HepG2 (cell line): Measurements from ENCODE around the gene NDC80. TPM values are rescaled to one million over a fixed set of nuclear protein-coding genes. Genes with fewer than 3 reads are reported as not detected.

Experiments used
- ATF4 ChIP-seq, 2 experiments: fragments of 450-650 bp in 1 of 2; sonication (generic) in 1 of 2; formaldehyde crosslinking; IDR thresholded peaks; 2 replicates each; pipeline versions ENCODE4 v1.5.0 to v1.8.0; 2020 to 2022; ENCODE audit warnings: mild to moderate bottlenecking in 1 of 2, missing genetic modification reagents in 1 of 2
- CEBPB ChIP-seq: IDR thresholded peaks from 2 replicates; pipeline ENCODE4 v1.6.1; 2011; ENCODE audit warnings: low read depth, low read length, improper control_type of control experiment, borderline replicate concordance
- CENPBD1 ChIP-seq: sonication (generic); formaldehyde crosslinking; IDR thresholded peaks from 2 replicates; pipeline ENCODE4 v1.8.0; 2022; ENCODE audit warnings: missing genetic modification reagents, low read depth, mild to moderate bottlenecking, borderline replicate concordance
- E2F2 ChIP-seq: sonication (generic); formaldehyde crosslinking; IDR thresholded peaks from 2 replicates; pipeline ENCODE4 v1.4.0; 2020; ENCODE audit warnings: missing genetic modification reagents, borderline replicate concordance
- MAFK ChIP-seq, 2 experiments: IDR thresholded peaks in 1 of 2; conservative IDR thresholded peaks in 1 of 2; 2 replicates each; pipeline ENCODE4 v1.6.1; 2011; ENCODE audit warnings: improper control_type of control experiment in 2 of 2, low read length in 2 of 2
- NCOA5 ChIP-seq: sonication (generic); formaldehyde crosslinking; IDR thresholded peaks from 2 replicates; pipeline ENCODE4 v1.4.0; 2020; ENCODE audit warnings: missing genetic modification reagents
- SETDB1 ChIP-seq: sonication (generic); formaldehyde crosslinking; IDR thresholded peaks from 2 replicates; pipeline ENCODE4 v1.5.1; 2020; ENCODE audit warnings: missing genetic modification reagents, mild to moderate bottlenecking, borderline replicate concordance
- ZNF674 ChIP-seq: sonication (generic); formaldehyde crosslinking; IDR thresholded peaks from 2 replicates; pipeline ENCODE4 v1.5.0; 2020; ENCODE audit warnings: low read depth, mild to moderate bottlenecking, missing genetic modification reagents
- polyA plus RNA-seq, 8 experiments: library from polyadenylated mRNA; depleted of rRNA in 3 of 8; stranded (reverse) in 7 of 8; unstranded in 1 of 8; fragments of >200 nt; fragmentation: Illumina TruSeq in 4 of 8; extraction: Trizol in 4 of 8; gene quantifications; 2 replicates each; pipeline versions ENCODE4 v1.2.1 to v1.2.3, GENCODE V29; 2011 to 2016; ENCODE audit warnings: low read depth in 4 of 8, missing spikeins in 1 of 8, mixed read lengths in 1 of 8; ENCODE audit not compliant: insufficient read depth in 1 of 8
- total RNA-seq, 5 experiments: library from RNA; depleted of rRNA; stranded (reverse); fragments of >200 nt; fragmentation: Illumina TruSeq; extraction: Trizol; gene quantifications; 2 replicates each; pipeline ENCODE4 v1.2.3, GENCODE V29; 2016; ENCODE audit warnings: low read depth in 1 of 5
- TF ChIP-seq, protein P1 (sequence below): IDR thresholded peaks from 2 replicates; pipeline ENCODE4 v1.6.1; 2016
- TF ChIP-seq, protein P2 (sequence below): sonication (generic); formaldehyde crosslinking; IDR thresholded peaks from 2 replicates; pipeline ENCODE4 v1.5.0; 2020; ENCODE audit warnings: mild to moderate bottlenecking, missing genetic modification reagents, borderline replicate concordance
- TF ChIP-seq, protein P3 (sequence below): sonication (generic); formaldehyde crosslinking; conservative IDR thresholded peaks from 2 replicates; pipeline ENCODE4 v1.8.0; 2022; ENCODE audit warnings: low read depth, missing genetic modification reagents

Gene NDC80
- total and polyA plus RNA-seq, 2 of the 13 experiments (the other 11 are each of a cell fraction or from before 2014, with no cell fraction given): 9.6 to 33.0 TPM

DNA sequence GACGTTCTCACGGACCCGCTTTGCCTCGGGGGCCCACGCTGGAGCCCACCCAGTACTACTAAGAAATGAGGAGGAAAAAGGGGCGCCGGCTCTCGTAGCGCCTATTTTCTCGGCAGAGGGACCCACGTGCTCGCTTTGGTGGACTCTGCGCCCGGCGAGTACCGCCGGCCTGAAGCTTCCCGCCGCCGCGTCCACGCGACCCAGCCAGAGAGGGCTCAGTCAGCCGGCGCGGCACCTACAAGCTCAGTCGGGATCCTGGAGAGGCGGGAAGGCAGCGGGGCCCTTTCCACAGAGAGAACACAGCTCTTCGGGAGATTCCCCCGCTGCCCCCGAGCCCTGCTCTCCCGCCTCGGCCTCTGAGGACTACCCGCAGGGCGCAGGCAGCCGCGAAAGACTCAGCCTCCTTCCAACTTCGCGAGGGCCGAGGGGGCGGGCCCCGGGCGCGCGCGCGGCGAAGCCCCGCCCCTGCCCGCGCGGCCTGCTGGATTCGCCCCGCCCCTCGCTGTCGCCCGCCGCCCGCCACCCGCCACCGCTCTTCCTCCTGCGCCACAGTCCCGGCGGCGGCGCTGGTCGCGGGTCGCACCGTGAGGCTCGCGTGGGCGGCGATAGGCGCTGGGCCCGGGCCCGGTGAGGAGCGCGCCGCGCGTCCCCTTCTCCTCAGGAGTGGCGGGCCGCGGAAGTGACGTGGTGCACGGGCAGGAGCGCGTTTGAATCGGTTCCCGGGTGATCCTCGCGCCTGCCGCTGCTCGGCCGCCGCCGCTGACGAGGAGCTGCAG lies 84.0 kb downstream of the NDC80 start, which contains the start of gene SMCHD1 (continued):
- TF ChIP-seq MAFK (conservative IDR thresholded peaks at IDR 0.05 in 1 of 2, IDR thresholded peaks at IDR 0.05 in 1 of 2; ENCODE audit: low read length in 2 of 2) (no peak), ATF4 (CRISPR knock-in tag; IDR thresholded peaks at IDR 0.05) (no peak; a peak in 1 of 4 replicates), ZNF674 (CRISPR knock-in tag) (peak; percentile 26; the same call in 1 of the 2 replicates), NCOA5 (CRISPR knock-in tag) (no peak), E2F2 (CRISPR knock-in tag) (peak; percentile 76; the same call in 1 of the 2 replicates), CENPBD1 (CRISPR knock-in tag) (no peak), CEBPB (no peak), SETDB1 (no peak)
- TF ChIP-seq, protein P1, sequence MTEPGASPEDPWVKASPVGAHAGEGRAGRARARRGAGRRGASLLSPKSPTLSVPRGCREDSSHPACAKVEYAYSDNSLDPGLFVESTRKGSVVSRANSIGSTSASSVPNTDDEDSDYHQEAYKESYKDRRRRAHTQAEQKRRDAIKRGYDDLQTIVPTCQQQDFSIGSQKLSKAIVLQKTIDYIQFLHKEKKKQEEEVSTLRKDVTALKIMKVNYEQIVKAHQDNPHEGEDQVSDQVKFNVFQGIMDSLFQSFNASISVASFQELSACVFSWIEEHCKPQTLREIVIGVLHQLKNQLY (CRISPR knock-in tag): 0 out of 2 replicates have a peak, but pooled peaks have one; percentile 52
- TF ChIP-seq, protein P2, sequence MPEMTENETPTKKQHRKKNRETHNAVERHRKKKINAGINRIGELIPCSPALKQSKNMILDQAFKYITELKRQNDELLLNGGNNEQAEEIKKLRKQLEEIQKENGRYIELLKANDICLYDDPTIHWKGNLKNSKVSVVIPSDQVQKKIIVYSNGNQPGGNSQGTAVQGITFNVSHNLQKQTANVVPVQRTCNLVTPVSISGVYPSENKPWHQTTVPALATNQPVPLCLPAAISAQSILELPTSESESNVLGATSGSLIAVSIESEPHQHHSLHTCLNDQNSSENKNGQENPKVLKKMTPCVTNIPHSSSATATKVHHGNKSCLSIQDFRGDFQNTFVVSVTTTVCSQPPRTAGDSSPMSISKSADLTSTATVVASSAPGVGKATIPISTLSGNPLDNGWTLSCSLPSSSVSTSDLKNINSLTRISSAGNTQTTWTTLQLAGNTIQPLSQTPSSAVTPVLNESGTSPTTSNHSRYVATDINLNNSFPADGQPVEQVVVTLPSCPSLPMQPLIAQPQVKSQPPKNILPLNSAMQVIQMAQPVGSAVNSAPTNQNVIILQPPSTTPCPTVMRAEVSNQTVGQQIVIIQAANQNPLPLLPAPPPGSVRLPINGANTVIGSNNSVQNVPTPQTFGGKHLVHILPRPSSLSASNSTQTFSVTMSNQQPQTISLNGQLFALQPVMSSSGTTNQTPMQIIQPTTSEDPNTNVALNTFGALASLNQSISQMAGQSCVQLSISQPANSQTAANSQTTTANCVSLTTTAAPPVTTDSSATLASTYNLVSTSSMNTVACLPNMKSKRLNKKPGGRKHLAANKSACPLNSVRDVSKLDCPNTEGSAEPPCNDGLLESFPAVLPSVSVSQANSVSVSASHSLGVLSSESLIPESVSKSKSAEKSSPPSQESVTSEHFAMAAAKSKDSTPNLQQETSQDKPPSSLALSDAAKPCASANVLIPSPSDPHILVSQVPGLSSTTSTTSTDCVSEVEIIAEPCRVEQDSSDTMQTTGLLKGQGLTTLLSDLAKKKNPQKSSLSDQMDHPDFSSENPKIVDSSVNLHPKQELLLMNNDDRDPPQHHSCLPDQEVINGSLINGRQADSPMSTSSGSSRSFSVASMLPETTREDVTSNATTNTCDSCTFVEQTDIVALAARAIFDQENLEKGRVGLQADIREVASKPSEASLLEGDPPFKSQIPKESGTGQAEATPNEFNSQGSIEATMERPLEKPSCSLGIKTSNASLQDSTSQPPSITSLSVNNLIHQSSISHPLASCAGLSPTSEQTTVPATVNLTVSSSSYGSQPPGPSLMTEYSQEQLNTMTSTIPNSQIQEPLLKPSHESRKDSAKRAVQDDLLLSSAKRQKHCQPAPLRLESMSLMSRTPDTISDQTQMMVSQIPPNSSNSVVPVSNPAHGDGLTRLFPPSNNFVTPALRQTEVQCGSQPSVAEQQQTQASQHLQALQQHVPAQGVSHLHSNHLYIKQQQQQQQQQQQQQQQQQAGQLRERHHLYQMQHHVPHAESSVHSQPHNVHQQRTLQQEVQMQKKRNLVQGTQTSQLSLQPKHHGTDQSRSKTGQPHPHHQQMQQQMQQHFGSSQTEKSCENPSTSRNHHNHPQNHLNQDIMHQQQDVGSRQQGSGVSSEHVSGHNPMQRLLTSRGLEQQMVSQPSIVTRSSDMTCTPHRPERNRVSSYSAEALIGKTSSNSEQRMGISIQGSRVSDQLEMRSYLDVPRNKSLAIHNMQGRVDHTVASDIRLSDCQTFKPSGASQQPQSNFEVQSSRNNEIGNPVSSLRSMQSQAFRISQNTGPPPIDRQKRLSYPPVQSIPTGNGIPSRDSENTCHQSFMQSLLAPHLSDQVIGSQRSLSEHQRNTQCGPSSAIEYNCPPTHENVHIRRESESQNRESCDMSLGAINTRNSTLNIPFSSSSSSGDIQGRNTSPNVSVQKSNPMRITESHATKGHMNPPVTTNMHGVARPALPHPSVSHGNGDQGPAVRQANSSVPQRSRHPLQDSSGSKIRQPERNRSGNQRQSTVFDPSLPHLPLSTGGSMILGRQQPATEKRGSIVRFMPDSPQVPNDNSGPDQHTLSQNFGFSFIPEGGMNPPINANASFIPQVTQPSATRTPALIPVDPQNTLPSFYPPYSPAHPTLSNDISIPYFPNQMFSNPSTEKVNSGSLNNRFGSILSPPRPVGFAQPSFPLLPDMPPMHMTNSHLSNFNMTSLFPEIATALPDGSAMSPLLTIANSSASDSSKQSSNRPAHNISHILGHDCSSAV (CRISPR knock-in tag): no peak
- TF ChIP-seq, protein P3, sequence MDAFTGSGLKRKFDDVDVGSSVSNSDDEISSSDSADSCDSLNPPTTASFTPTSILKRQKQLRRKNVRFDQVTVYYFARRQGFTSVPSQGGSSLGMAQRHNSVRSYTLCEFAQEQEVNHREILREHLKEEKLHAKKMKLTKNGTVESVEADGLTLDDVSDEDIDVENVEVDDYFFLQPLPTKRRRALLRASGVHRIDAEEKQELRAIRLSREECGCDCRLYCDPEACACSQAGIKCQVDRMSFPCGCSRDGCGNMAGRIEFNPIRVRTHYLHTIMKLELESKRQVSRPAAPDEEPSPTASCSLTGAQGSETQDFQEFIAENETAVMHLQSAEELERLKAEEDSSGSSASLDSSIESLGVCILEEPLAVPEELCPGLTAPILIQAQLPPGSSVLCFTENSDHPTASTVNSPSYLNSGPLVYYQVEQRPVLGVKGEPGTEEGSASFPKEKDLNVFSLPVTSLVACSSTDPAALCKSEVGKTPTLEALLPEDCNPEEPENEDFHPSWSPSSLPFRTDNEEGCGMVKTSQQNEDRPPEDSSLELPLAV (CRISPR knock-in tag): 0 out of 2 replicates have a peak, but pooled peaks have one; percentile 66
